D341Med (cell line): Measurements from ENCODE around the gene DRC7.

Source experiments
- DNase-seq: peaks from one replicate; pipeline ENCODE4 v3.0.0; 2012; ENCODE audit warnings: low spot score

Gene DRC7

DNA sequence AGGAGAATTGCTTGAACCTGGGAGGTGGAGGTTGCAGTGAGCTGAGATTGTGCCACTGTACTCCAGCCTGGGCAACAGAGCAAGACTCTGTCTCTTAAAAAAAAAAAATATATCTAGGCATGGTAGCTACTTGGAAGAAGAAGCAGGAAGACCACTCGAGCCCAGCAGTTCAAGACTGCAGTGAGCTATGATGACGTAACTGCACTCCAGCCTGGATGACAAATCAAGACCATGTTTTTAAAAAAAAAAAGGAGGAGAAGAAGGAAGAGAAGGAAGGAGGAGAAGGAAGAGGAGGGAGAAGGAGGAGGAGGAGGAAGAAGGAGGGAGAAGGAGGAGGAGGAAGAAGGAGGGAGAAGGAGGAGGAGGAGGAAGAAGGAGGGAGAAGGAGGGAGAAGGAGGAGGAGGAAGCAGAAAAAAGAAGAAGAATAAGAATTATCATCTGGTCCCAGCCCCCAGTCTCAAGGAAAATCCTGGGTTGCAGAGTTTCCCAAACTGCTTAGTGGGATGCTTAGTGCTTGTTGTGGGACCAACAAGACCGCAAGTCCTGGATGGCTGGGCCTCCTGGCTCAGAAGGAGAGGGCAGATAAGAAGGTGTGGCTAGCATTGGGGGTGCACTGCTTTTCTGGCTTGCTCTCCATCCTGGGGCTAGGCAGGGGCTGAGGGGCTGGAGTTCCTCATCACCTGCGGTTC lies 3.7 kb upstream of the DRC7 start:
- DNase-seq, result no peak

DNA sequence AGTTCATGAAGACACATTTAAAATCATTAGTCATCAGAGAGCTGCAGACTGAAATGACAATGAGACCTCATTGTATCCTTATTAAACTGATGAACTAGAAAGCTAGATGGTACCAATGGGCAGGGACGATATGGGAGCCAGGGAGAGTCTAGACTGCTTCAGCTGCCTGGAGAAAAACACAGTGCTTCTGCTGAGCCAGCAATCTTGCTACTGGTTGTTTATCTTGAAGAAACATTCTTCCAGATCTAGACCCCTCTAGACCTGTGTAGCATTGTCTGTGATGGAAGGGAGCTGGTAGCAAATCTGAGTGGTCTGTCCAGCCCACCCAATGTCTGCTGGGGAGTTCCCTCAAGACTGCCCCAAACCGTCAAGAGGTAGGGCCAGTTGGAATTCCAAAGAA lies 2.0 kb upstream of the DRC7 start:
- DNase-seq, result no peak

DNA sequence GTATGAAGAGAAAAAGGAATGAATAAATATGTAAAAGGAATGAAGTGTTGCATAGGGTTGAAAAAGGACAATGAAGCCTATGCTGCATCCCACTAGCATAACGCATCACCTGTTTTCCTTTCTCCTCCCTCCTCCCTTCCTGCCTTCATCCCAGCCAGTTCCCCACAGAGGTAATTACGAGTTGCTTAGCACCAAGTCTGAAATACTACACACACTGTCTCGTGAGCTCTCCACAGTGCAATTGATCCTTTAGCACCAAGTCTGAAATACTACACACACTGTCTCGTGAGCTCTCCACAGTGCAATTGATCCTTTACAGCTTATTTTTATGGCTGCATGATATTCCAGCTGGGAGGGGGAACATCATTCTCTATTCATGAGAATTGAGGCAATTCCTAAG lies 1.1 kb upstream of the DRC7 start:
- DNase-seq, result no peak

DNA sequence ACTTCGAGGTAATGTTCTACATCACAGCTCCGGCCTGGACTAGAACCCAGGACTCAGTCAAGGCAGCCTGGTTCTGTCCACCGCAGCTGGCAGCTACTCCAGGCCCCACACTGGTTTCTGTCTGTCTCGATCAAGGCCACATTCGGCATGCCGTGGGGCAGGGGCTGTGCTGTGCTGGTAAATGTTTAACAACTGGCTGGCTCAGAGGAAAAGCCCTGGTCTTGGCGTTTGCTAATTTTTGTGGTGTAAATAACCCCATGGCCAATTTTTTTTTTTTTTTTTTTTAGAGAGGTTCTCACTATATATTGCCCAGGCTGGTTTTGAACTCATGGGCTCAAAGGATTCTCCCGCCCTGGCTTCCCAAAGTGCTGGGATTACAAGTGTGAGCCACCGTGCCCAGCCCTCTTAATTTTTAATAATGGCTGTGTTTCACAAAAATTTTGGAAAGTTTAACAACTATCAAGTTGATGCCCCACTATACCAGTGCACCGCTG lies 328 bp upstream of the DRC7 start:
- DNase-seq, result no peak

DNA sequence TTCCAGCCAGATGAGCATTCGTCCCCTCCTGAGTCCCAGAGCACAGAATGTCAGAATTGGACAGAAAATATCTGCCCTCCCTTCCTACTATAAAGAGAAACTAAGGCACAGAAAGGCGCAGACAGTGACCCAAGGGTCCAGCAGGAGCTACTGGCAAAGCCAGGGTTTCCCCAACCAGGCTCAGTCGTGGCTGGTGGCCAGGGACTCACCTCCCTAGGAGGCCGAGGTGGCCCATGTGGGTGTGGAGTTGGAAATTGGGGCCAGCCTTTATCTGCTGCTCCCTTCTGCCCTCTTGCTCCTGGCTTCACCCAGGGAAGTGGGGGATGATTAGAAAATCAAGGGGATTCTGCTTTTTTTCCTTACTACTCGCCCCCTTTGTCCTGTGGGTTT lies 1.1 kb downstream of the DRC7 start:
- no peak for DNase-seq

DNA sequence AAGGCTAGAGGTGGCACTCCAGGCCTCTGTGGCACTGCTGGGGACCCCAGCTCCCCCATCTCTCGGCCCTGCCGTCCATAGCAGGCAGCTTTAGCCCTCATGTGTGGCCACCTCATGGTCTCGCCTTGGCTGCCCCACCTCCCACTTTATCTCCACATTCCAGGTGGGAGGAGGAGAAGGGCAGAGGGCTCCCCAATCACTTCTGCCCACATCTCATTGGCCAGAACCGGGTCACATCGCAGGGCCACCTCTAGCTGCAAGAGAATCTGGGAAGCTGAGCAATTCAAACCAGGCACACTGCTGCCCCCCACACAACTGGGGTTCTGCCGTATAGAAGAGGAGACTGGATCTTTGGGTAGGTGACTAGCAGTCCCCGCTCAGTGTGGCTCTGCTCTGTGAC lies 1.6 kb downstream of the DRC7 start:
- no peak for DNase-seq

DNA sequence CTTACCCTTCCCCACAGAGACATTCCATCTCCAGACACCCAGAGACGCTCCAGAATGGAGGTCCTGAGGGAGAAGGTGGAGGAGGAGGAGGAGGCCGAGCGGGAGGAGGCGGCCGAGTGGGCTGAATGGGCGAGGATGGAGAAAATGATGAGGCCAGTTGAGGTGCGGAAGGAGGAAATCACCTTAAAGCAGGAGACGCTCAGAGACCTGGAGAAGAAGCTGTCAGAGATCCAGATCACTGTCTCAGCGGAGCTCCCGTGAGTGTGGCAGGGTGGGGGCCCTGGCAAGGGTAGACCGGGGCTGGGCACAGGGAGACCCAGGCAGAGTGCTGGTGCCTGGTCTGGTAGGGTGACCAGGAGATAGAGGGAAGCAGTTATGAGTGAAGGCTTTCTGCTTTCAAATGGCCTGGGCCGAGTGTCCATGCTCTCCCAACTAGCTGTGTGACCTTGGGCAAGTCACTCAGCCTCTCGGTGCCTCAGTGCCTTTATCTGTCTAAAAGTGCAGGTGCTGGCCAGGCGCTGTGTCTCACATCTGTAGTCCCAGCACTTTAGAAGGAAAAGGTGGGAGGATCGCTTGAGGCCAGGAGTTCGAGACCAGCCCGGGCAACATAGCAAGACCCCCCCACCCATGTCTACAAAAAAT lies 3.4 kb downstream of the DRC7 start:
- DNase-seq, result no peak

DNA sequence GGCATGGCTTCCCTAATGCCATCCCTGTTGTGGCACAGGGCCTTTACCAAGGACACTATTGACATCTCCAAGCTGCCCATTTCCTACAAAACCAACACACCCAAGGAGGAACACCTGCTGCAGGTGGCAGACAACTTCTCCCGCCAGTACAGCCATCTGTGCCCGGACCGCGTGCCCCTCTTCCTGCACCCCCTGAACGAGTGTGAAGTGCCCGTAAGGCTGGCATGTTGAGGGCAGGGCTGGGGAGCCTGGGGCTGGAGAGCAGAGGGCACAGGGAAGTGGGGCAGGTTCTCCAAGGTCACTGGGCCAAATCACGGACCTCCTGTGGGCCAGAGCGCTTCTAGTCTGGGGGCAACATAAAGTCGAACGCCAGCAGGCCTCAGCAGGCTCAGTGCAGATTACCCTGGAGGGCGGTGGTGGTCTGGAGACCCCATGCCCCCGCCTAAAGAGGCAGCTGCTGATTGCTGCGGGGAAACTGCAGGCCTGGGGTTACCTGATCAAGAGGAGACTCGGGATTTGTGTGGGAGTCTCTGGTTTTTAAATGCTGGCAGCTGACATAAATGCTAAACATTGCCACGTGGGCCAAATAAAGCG lies 4.3 kb downstream of the DRC7 start:
- no peak for DNase-seq

DNA sequence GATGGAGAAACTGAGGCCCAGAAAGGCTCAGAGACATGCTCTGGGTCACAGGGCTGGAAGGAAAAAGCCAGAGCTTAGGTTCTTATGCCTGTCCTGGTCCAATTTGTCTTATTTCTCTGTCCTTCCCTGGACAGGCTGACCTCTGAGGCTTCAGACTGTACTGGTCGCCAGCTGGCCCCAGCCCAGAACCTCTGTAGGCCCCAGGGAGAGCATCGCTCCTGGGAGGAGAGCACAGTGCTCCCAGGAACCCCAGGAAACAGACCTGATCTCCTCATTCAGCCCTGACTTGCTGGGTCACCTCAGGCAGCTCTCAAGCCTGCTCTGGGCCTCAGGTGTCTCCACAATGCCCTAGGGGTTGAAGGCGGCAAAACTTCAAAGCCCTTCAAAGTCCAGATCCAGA lies 4.9 kb downstream of the DRC7 start:
- no peak for DNase-seq

DNA sequence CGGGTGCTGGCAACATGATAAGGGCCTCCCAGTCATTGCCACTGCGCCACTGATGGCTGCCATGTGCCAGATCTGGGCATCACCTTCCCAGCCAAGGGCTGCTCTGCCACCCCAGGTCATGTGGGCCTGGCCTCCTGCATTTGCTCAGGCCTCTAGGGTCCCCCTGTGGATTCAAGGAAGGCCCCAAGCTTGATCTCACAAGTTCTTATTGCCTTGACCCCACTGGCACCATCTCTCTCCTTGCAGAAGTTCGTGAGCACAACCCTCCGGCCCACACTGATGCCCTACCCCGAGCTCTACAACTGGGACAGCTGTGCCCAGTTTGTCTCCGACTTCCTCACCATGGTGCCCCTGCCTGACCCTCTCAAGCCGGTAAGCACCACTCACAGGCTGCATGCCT lies 5.3 kb downstream of the DRC7 start:
- DNase-seq, result no peak

DNA sequence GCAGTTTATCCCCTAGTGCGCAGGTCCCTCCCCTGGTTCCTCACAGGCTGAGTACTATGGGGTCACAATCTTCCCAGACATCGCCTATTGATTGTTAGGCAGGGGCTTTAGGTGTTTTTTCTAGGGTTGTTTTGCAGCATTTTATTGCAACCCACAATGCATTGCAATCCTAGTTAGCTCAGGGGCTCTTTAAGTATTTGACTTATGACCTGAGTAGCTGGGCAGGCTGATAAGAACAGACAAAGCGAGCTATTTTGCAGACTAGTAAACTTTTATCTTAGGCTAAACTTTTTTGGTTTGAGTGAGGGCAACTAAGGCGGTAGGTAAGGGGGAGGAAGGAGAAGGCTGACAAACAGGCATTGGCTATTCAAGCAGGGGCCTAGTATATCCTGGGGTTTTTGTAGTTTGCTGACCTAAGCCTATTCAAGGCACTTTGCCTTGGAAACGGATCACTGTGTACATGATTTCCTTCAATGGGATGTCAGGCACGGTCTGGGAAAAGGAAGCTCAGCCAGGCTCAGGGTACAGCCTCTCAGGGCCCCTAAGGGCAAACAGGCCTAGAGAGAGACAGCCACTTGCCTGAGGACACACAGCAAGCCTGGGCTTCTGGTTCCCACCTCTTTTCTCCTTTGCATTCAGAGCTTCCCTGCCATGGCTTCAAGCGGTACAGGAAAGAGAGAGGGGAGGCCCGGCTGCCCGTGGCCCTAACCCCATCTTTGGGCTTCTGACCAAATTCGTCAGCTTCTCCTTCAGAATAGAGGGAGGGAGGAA lies 6.4 kb downstream of the DRC7 start:
- DNase-seq, result no peak

DNA sequence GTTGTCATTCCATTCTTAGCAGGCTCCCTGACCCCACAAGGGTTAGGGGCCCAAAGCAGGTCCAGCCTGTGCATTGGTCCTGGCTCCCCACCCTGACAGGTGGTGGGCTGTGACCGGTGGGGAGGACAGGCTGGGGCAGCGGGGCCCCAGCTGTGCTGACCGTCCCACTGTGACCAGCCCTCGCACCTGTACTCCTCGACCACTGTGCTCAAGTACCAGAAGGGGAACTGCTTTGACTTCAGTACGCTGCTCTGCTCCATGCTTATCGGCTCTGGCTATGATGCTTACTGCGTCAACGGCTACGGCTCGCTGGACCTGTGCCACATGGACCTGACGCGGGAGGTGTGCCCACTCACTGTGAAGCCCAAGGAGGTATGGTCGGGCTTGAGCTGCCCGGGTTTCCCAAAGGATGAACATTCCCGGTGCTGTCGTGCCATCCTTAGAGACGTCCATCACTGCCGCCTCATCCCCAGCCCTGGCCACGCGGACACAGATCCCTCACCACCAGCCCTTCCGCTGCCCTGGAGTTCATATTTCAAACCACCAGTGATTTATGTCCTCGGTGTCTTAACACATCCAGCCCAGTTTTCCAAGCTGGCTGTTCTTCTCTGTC lies 7.3 kb downstream of the DRC7 start:
- no peak for DNase-seq

DNA sequence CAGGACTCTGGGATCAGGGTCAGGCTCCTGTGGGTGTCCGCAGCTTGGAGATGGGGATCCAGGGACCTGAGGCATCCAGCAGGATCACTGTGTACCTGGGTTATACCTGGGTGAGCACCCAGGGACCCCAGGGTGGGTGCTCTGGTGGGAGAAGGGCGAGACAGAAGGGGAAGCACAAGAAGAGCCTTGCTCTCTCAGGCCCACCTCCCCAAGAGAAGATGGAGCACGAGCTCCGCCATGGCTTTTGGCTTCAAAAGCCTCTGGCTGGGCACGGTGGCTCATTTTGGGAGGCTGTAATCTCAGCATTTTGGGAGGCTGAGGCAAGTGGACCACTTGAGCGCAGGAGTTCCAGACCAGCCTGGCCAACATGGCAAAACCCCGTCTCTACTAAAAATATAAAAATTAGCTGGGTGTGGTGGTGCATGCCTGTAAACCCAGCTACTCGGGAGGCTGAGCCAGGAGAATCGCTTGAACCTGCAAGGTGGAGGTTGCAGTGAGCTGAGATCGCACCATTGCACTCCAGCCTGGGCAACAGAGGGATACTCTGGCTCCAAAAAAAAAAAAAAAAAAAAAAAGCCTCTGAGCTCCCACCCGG lies 8.9 kb downstream of the DRC7 start:
- DNase-seq, result no peak

DNA sequence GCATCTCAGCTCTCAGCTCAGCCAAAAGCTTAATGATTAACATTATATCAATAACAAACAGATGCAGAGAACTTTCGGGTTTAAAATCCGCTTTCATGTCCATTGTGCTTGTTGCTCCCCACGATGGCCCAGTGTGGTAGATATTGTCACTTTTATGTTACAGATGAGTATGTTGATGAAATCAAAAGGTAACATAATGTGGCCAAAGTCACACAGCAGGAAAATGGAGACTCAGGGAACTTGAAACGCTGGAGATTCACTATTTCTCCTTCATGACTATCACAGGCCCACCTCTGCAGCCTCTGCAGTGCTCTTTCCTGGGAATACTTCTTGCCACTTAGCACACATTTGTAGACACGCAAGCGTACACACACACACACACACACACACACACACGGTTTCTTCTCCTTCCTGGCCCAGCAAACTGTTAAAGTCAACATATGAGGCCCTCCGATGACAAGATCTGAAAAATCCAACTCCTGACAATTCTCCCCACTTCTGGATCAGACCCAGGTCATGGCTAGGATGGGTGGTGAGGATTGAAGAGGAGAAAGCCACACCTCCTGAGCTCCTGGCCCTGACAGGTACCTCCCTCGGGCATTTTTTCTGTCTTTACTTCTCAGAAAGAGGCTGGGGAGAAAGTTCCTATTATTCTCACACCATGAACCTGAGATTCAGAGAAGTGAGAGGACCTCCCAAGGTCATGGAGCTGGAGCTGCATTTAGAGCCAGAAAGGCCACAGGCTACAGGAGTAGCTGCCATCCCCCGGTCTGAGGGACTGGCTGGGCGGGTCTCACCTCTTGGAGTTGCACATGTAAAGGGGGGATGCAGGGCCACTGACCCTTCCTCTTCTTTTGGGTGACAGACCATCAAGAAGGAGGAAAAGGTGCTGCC lies 9.7 kb downstream of the DRC7 start:
- DNase-seq, result no peak

DNA sequence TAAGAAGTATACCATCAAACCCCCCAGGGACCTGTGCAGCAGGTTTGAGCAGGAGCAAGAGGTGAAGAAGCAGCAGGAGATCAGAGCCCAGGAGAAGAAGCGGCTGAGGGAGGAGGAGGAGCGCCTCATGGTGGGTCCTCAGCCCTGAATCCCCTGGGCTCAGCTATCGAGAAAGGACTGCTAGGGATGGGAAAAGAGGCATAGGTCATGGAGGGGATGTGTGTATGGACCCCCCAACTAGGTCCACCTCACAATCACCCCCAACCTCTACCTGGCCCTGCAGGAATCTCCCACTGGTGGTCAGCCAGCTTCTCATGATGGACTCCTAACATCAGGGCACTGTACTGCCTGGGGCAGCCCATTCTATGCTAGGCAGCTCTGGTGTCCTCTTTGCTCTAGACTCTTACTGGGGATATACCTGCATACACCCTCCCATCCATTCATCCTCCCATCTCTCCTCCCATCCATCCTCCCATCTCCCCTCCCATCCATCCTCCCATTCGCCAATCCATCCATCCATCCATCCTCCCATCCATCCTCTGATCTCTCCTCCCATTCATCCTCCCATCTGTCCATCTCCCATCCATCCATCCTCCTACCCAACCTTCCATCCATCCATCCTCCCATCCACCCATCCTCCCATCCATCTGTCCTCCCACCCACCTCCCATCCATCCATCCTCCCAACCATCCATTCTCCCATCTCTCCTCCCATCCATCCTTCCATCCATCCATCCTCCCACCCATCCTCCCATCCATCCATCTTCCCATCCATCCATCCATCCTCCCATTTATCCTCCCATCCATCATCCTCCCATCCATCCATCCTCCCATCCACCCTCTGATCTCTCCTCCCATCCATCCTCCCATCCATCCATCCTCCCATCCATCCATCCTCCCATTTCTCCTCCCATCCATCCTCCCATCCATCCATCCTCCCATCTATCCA lies 10.6 kb downstream of the DRC7 start:
- no peak for DNase-seq

DNA sequence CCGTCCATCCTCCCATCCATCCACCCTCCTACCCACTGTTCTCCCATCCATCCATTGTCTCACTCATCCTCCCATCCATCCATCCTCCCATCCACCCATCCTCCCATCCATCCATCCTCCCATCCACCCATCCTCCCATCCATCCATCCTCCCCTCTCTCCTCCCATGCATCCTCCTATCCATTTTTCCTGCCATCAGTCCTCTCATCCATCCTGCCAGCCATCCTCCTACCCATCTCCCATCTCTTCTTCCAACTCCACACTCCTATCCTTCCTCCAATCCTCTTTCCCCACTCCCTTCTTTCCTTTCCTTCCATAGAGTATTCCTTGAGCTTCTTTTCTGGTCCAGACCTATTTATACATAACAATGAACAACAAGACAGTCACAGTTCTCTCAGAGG lies 12.1 kb downstream of the DRC7 start:
- no peak for DNase-seq

DNA sequence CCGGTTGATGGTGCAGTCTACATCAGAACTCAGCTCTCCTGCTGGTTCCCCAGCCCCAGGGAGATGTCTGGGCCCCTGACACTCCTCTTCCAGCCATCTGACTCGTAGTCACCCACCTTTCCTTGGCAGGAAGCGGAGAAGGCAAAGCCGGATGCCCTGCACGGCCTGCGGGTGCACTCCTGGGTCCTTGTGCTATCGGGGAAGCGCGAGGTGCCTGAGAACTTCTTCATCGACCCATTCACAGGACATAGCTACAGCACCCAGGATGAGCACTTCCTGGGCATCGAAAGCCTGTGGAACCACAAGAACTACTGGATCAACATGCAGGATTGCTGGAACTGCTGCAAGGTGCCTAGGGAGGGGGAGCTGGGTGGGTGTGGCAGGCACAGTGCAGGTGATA lies 12.7 kb downstream of the DRC7 start:
- no peak for DNase-seq

DNA sequence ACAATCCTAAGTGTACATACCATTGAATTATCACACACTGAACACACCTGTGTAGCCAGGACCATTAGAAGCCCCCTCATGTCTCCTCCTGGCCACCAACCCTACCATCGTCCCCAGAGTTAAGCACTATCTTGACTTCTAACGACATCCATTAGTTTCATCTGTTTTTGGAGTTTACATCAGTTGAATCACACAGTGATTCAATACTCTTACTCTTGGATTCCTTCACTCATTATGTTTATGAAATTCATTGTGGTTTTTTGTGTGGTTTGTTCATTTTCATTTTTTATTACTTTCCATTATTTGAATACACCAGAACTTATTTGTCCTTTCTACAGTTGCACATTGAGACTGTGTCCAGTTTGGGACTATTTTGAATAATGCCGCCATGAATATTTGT lies 13.6 kb downstream of the DRC7 start:
- DNase-seq, result no peak

DNA sequence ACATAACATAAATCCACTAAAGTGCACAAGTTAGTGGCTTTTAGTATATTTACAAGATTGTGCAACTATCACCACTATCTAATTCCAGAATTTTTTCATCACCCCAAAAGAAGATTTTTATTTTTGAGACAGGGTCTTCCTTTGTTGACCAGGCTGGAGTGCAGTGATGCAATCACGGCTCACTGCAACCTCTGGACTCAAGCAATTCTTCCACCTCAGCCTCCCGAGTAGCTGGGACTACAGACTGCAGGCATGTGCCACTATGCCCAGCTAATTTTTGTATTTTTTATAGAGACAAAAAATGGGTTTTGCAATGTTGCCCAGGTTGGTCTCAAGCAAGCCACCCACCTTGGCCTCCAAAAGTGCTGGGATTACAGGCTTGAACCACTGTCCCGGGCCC lies 15.1 kb downstream of the DRC7 start:
- no peak for DNase-seq

DNA sequence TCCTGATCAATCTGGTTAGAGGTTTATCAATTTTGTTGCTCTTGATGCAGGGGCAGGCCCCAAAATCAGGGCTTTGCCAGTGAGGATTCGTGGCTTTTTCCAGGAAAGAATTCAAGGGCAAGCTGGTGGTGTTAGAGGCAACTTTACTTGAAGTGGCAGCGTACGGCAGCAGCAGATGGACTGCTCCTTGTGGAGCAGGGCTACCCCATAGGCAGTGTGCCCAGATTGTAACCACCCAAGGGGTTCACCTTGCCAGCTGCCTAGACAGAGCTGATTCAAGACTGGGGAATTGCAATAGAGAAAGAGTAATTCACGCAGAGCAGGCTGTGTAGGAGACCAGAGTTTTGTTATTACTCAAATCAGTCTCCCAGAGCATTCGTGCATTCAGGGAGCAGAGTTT lies 16.7 kb downstream of the DRC7 start:
- no peak for DNase-seq
